ENCODE results near the gene SUCLA2. TPM values are rescaled to one million over a fixed set of nuclear protein-coding genes. Genes with fewer than 3 reads are reported as not detected.

SUCLA2 gene
- polyA plus RNA-seq, 1 donor (not counting 4 experiments of a cell fraction or from before 2014, with no cell fraction given): 64.3 TPM

- H3K9ac ChIP-seq (ENCODE audit: control insufficient read depth, extremely low read depth, insufficient read depth, low read length): no peak overlapping the region
- no peak for FAIRE-seq
Observed at GRCh38 chr13:48040896-48041295, 39.8 kb upstream of the SUCLA2 start.

GRCh38 chr13:48040049-48040448 lies 39.0 kb upstream of the SUCLA2 start:
- H4K20me1 ChIP-seq (ENCODE audit: control insufficient read depth, extremely low read depth, insufficient read depth, low read length): no peaks in the 10 kb centered on the region
- H3K4me1 ChIP-seq (ENCODE audit: control insufficient read depth, extremely low read depth, insufficient read depth, low read length): peaks cover 21% of the 10 kb centered on the region
- no peak overlapping the region for H3K4me3 ChIP-seq (ENCODE audit: control insufficient read depth in 2 of 3, extremely low read depth in 1 of 3, insufficient read depth in 2 of 3, low read depth in 1 of 3, low read length in 3 of 3)
- H3K4me2 ChIP-seq (ENCODE audit: control insufficient read depth, extremely low read depth, insufficient read depth, low read depth, low read length): no peak overlapping the region
- DNase-seq (ENCODE audit: low read depth, low spot score) (no peak), FAIRE-seq (no peak)
- H3K79me2 ChIP-seq (ENCODE audit: control insufficient read depth, insufficient read depth, low read length): peaks cover 22% of the 10 kb centered on the region
- no peak for TF ChIP-seq EZH2 (IDR thresholded peaks at IDR 0.05; ENCODE audit: low read length)
- no peak for TF ChIP-seq CTCF (optimal IDR thresholded peaks at IDR 0.05 in 1 of 3, IDR thresholded peaks at IDR 0.05 in 1 of 3, conservative IDR thresholded peaks at IDR 0.05 in 1 of 3; ENCODE audit: extremely low read depth in 1 of 3, insufficient read depth in 2 of 3, low read length in 3 of 3)
- H3K9me3 ChIP-seq (ENCODE audit: control insufficient read depth, low read depth, low read length): no peaks in the 10 kb centered on the region
- peaks cover 3 to 11% of the 10 kb centered on the region in 2 experiments for H3K36me3 ChIP-seq (ENCODE audit: control insufficient read depth in 2 of 2, extremely low read depth in 1 of 2, insufficient read depth in 2 of 2, low read length in 2 of 2)
- dilution Hi-C loops (cut with MboI; ENCODE audit: extremely low pct_ligation_motif_present, low sequenced_read_pairs): no loop called here
- H2AFZ ChIP-seq (ENCODE audit: control insufficient read depth, low read length): no peak overlapping the region
- no peaks in the 10 kb centered on the region for H3K9me1 ChIP-seq (ENCODE audit: control insufficient read depth, extremely low read depth, insufficient read depth, low read length)
- H3K27me3 ChIP-seq (ENCODE audit: control insufficient read depth, extremely low read depth, insufficient read depth, low read length): no peaks in the 10 kb centered on the region
- H3K9ac ChIP-seq (ENCODE audit: control insufficient read depth, extremely low read depth, insufficient read depth, low read length): no peak overlapping the region
- peak overlapping the region; percentile 6 for H3K27ac ChIP-seq (ENCODE audit: control insufficient read depth, insufficient read depth, low read length)

More at GRCh38 chr13:48040896-48041295, 39.8 kb upstream of the SUCLA2 start:
- Histone ChIP-seq H4K20me1 (ENCODE audit: control insufficient read depth, extremely low read depth, insufficient read depth, low read length) (no peaks in the 10 kb centered on the region), H2AFZ (ENCODE audit: control insufficient read depth, low read length) (no peak overlapping the region), H3K4me1 (ENCODE audit: control insufficient read depth, extremely low read depth, insufficient read depth, low read length) (peaks cover 21% of the 10 kb centered on the region), H3K4me3 (ENCODE audit: control insufficient read depth in 2 of 3, extremely low read depth in 1 of 3, insufficient read depth in 2 of 3, low read depth in 1 of 3, low read length in 3 of 3) (no peak overlapping the region), H3K9me1 (ENCODE audit: control insufficient read depth, extremely low read depth, insufficient read depth, low read length) (no peaks in the 10 kb centered on the region), H3K9me3 (ENCODE audit: control insufficient read depth, low read depth, low read length) (no peaks in the 10 kb centered on the region), H3K36me3 (ENCODE audit: control insufficient read depth in 2 of 2, extremely low read depth in 1 of 2, insufficient read depth in 2 of 2, low read length in 2 of 2) (peaks cover 3 to 11% of the 10 kb centered on the region in 2 experiments), H3K79me2 (ENCODE audit: control insufficient read depth, insufficient read depth, low read length) (peaks cover 20% of the 10 kb centered on the region), H3K27me3 (ENCODE audit: control insufficient read depth, extremely low read depth, insufficient read depth, low read length) (no peaks in the 10 kb centered on the region), H3K27ac (ENCODE audit: control insufficient read depth, insufficient read depth, low read length) (no peak overlapping the region), H3K4me2 (ENCODE audit: control insufficient read depth, extremely low read depth, insufficient read depth, low read depth, low read length) (no peak overlapping the region)
- dilution Hi-C loops (cut with MboI; ENCODE audit: extremely low pct_ligation_motif_present, low sequenced_read_pairs): no loop called here
- TF ChIP-seq CTCF (optimal IDR thresholded peaks at IDR 0.05 in 1 of 3, IDR thresholded peaks at IDR 0.05 in 1 of 3, conservative IDR thresholded peaks at IDR 0.05 in 1 of 3; ENCODE audit: extremely low read depth in 1 of 3, insufficient read depth in 2 of 3, low read length in 3 of 3) (no peak), EZH2 (IDR thresholded peaks at IDR 0.05; ENCODE audit: low read length) (no peak)
- no peak for DNase-seq (ENCODE audit: low read depth, low spot score)

Measured in keratinocyte (primary cell).